DOHH2 (cell line): Measurements from ENCODE around the gene CHRM1.

Experiments used
- H3F3A ChIP-seq: fragments of 200-600 bp; sonication (generic), shearing (Covaris generic); 2 replicates; pipeline ENCODE4 v1.6.0; 2016; ENCODE audit warnings: antibody characterized with exemption, mild to moderate bottlenecking; ENCODE audit not compliant: control insufficient read depth, insufficient read depth
- H3K27ac ChIP-seq: fragments of 200-600 bp; sonication (generic); 2 replicates; pipeline ENCODE4 v1.5.1; 2014; ENCODE audit warnings: low read depth, mild to moderate bottlenecking, low read length, moderate library complexity
- H3K27me3 ChIP-seq: fragments of 200-600 bp; sonication (generic); 2 replicates; pipeline ENCODE4 v1.6.1; 2014; ENCODE audit warnings: mild to moderate bottlenecking, low read length, mixed read lengths; ENCODE audit not compliant: control insufficient read depth
- H3K36me3 ChIP-seq: fragments of 200-600 bp; sonication (generic); 2 replicates; pipeline ENCODE4 v1.6.1; 2014; ENCODE audit warnings: mild to moderate bottlenecking, low read length, moderate library complexity, mixed read lengths; ENCODE audit not compliant: control insufficient read depth
- H3K4me1 ChIP-seq: fragments of 200-600 bp; sonication (generic); 2 replicates; pipeline ENCODE4 v1.6.1; 2014; ENCODE audit warnings: mild to moderate bottlenecking, low read length, mixed read lengths; ENCODE audit not compliant: control insufficient read depth
- H3K4me2 ChIP-seq: fragments of 200-600 bp; sonication (generic); 2 replicates; pipeline ENCODE4 v1.6.0; 2014; ENCODE audit warnings: mild to moderate bottlenecking, low read length, moderate library complexity
- H3K4me3 ChIP-seq: fragments of 200-600 bp; sonication (generic); 2 replicates; pipeline ENCODE4 v1.5.1; 2014; ENCODE audit warnings: mild to moderate bottlenecking, low read length, mixed read lengths
- H3K79me2 ChIP-seq: fragments of 200-600 bp; sonication (generic); 2 replicates; pipeline ENCODE4 v1.6.1; 2014; ENCODE audit warnings: mild to moderate bottlenecking, low read length, mixed read lengths; ENCODE audit not compliant: control insufficient read depth
- H3K9me2 ChIP-seq: fragments of 200-600 bp; sonication (generic); replicated peaks from 2 replicates; pipeline ENCODE4 v1.6.1; 2014; ENCODE audit warnings: mild to moderate bottlenecking, low read length, mixed read lengths; ENCODE audit not compliant: control insufficient read depth
- H3K9me3 ChIP-seq: fragments of 200-600 bp; sonication (generic); 2 replicates; pipeline ENCODE4 v1.6.1; 2014; ENCODE audit warnings: antibody characterized with exemption, low read length, mixed read lengths; ENCODE audit not compliant: control insufficient read depth, insufficient read depth
- H4K20me1 ChIP-seq: fragments of 200-600 bp; sonication (generic); 2 replicates; pipeline ENCODE4 v1.6.0; 2014; ENCODE audit warnings: low read depth, mild to moderate bottlenecking, antibody characterized with exemption, low read length, moderate library complexity; ENCODE audit not compliant: control insufficient read depth, insufficient read depth
- EZH2phosphoT487 ChIP-seq: fragments of 200-600 bp; sonication (generic); IDR thresholded peaks from 2 replicates; pipeline ENCODE4 v1.6.1; 2017; ENCODE audit warnings: borderline replicate concordance, mild to moderate bottlenecking, antibody characterized with exemption, low read length, moderate library complexity, mixed read lengths
- TF ChIP-seq, protein P1 (sequence below): fragments of 200-600 bp; sonication (generic); IDR thresholded peaks from one replicate; pipeline ENCODE4 v1.5.1; 2014; ENCODE audit warnings: antibody characterized with exemption, mild to moderate bottlenecking, low read depth, low read length; ENCODE audit not compliant: poor library complexity, severe bottlenecking

The CHRM1 gene

DNA sequence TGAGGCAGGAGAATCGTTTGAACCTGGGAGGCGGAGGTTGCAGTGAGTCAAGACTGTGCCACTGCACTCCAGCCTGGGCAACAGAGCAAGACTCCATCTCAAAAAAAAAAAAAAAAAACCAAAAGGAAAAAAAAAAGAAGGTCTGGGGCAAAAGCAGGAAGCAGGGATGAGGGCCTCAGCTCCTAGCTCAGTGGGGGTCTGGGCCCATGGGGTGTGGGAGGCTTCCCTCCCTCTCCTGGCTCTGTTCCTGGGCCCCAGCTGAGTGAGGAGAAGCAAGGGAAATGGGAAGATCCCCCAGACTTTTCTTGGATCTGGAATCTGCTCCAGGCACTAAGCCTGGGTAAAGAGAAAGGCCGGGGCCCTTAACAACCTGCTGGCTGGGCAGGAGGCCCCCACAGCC, 8.9 kb downstream of the CHRM1 start:
- Histone ChIP-seq H3K27me3 (peaks cover 17% of the 10 kb centered on the region; the same call in 1 of the 2 replicates), H3F3A (no peaks in the 10 kb centered on the region), H3K9me2 (no peaks in the 10 kb centered on the region), H3K4me2 (no peak overlapping the region), H3K27ac (no peak overlapping the region), H3K79me2 (no peaks in the 10 kb centered on the region), H3K4me3 (no peak overlapping the region), H4K20me1 (no peaks in the 10 kb centered on the region; the same call in 1 of the 2 replicates), H3K36me3 (no peaks in the 10 kb centered on the region), H3K9me3 (no peaks in the 10 kb centered on the region), H3K4me1 (no peaks in the 10 kb centered on the region)
- TF ChIP-seq, protein P1, sequence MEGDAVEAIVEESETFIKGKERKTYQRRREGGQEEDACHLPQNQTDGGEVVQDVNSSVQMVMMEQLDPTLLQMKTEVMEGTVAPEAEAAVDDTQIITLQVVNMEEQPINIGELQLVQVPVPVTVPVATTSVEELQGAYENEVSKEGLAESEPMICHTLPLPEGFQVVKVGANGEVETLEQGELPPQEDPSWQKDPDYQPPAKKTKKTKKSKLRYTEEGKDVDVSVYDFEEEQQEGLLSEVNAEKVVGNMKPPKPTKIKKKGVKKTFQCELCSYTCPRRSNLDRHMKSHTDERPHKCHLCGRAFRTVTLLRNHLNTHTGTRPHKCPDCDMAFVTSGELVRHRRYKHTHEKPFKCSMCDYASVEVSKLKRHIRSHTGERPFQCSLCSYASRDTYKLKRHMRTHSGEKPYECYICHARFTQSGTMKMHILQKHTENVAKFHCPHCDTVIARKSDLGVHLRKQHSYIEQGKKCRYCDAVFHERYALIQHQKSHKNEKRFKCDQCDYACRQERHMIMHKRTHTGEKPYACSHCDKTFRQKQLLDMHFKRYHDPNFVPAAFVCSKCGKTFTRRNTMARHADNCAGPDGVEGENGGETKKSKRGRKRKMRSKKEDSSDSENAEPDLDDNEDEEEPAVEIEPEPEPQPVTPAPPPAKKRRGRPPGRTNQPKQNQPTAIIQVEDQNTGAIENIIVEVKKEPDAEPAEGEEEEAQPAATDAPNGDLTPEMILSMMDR = no peak
- no peak for TF ChIP-seq EZH2phosphoT487

DNA sequence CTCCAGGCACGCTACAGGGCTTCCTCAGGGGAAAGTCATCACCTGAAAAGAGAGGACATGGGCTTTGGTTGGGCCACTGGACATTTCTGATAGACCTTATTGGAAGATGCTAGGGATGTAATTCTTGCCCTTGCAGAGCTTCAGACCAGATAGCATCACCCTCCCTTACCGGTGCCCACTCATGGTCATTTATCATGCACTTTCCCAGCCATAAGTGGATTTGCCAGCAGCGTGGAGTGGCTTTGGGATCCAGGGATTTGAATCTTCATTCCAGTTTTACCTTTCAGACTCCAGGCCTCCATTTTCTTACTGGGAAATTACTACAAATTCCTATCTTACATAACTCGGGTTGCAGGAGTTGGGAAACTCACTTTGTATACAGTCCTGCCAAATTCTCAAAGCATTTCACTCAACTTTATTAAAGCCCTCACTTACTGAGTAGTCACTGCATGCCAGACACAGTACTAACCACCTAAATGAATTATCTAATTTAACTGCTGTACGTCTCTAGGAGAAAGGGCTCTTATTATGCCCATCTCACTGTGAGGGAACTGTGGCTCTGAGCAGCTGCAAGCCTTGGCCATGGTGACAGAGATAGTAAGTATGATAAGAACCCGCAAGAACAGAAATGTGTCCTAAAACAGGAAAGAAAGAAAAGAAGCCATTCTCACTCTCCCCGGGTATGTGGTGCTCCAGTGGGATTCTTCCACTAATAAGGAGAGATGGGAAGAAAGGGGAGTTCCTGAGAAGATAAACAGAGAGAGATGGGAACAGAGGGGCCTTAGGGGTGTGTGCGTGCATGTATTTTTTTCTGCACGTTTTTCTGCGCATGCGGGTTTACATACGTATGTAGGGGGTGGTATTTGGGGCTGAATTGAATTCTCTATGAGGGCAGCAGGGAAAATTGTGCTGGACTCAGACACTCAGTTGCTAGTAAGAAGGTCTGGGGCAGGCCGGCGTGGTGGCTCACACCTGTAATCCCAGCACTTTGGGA, 9.7 kb downstream of the CHRM1 start:
- H3K4me3 ChIP-seq = no peak overlapping the region
- no peaks in the 10 kb centered on the region for H3K36me3 ChIP-seq
- H3F3A ChIP-seq = no peaks in the 10 kb centered on the region
- no peaks in the 10 kb centered on the region for H3K4me1 ChIP-seq
- H3K27ac ChIP-seq = no peak overlapping the region
- H4K20me1 ChIP-seq = no peaks in the 10 kb centered on the region
- H3K9me2 ChIP-seq = no peaks in the 10 kb centered on the region
- peaks cover 25% of the 10 kb centered on the region; the same call in 1 of the 2 replicates for H3K27me3 ChIP-seq
- H3K9me3 ChIP-seq = no peaks in the 10 kb centered on the region
- TF ChIP-seq, protein P1 = no peak
- no peak for TF ChIP-seq EZH2phosphoT487
- H3K79me2 ChIP-seq = no peaks in the 10 kb centered on the region
- no peak overlapping the region for H3K4me2 ChIP-seq

DNA sequence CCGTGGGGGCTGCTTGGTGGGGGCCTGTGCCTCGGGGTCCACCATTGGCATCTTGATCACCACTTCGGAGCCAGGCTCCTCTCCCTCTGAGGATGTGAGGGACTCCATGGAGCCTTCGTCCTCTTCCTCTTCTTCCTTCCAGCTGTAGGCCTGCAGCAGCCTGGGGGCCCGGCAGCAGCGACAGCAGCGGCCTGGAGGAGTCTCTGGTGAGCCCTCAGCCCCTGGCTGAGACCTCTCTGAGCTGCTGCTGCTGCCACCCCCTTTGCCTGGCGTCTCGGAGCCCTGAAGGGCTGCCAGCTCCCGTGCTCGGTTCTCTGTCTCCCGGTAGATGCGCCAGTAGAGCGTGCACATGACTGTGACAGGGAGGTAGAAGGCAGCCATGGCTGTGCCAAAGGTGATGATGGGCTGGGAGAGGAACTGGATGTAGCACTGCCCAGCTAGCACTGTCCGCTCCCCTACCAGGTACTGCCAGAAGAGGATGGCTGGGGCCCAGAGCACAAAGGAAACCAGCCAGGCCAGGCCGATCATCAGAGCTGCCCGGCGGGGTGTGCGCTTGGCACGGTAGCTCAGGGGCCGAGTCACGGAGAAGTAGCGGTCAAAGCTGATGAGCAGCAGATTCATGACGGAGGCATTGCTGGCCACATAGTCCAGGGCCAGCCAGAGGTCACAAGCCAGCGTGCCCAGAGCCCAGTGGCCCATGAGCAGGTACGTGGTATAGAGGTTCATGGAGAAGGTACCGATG, 10.9 kb downstream of the CHRM1 start:
- Histone ChIP-seq H3K27ac (no peak overlapping the region), H3K4me2 (no peak overlapping the region)

More for the DNA sequence above, 10.9 kb downstream of the CHRM1 start:
- TF ChIP-seq, protein P1 = no peak
- TF ChIP-seq EZH2phosphoT487 = no peak
- Histone ChIP-seq H3K4me3 (no peak overlapping the region), H4K20me1 (no peaks in the 10 kb centered on the region), H3K27me3 (peaks cover 32% of the 10 kb centered on the region), H3K36me3 (no peaks in the 10 kb centered on the region), H3K4me1 (no peaks in the 10 kb centered on the region), H3F3A (no peaks in the 10 kb centered on the region), H3K9me3 (no peaks in the 10 kb centered on the region), H3K9me2 (no peaks in the 10 kb centered on the region), H3K79me2 (no peaks in the 10 kb centered on the region)
